ENCODE data around the gene PRKCH. TPM values are rescaled to one million over a fixed set of nuclear protein-coding genes. Genes with fewer than 3 reads are reported as not detected.

PRKCH gene
- total RNA-seq, 2 experiments from 2014 or later, result 0.85 to 2.3 TPM

GRCh38 chr14:61524936-61525292 lies 203.5 kb downstream of the PRKCH start:
- H2AFZ ChIP-seq (ENCODE audit: low read length), result no peak overlapping the region
- no peaks in the 10 kb centered on the region for H3K9me2 ChIP-seq (ENCODE audit: insufficient read depth, low read length)
- H3K27ac ChIP-seq (ENCODE audit: low read depth, low read length, poor library complexity, severe bottlenecking), result no peak overlapping the region
- H3K4me2 ChIP-seq (ENCODE audit: low read length), result no peak overlapping the region
- no TSS peak for BruUV-seq (replicated peaks)
- no peaks in the 10 kb centered on the region for H3K36me3 ChIP-seq (ENCODE audit: insufficient read depth, low read length)
- no peak for TF ChIP-seq CTCF (conservative IDR thresholded peaks at IDR 0.05; ENCODE audit: low read length)
- TF ChIP-seq EZH2phosphoT487 (IDR thresholded peaks at IDR 0.05; ENCODE audit: borderline replicate concordance, low read depth, low read length), result no peak
- peaks cover 4% of the 10 kb centered on the region for H3K4me1 ChIP-seq (ENCODE audit: insufficient read depth, low read length, poor library complexity, severe bottlenecking)
- H4K20me1 ChIP-seq (ENCODE audit: insufficient read depth, low read length), result no peaks in the 10 kb centered on the region
- no peak for DNase-seq (ENCODE audit: low spot score)
- no peak overlapping the region for H3K4me3 ChIP-seq (ENCODE audit: low read depth, low read length, poor library complexity, severe bottlenecking)
- H3K9me3 ChIP-seq (ENCODE audit: low read length), result no peaks in the 10 kb centered on the region
- no peaks in the 10 kb centered on the region for H3K79me2 ChIP-seq (ENCODE audit: insufficient read depth, low read depth, low read length)
- intact Hi-C loops (cut with micrococcal nuclease; ENCODE audit: unreplicated experiment), result no loop called here
- ChIA-PET CTCF (ENCODE audit: unreplicated experiment) (no interaction called here), POLR2A (interaction anchor here (0.7 to 1.4 kb wide), 4 partner anchors 14 to 98 kb away, joined by 3 read pairs; no protein-coding TSS in a partner anchor)

GRCh38 chr14:61525293-61526011 lies 204.1 kb downstream of the PRKCH start:
- Histone ChIP-seq H3K4me1 (ENCODE audit: insufficient read depth, low read length, poor library complexity, severe bottlenecking) (peaks cover 4% of the 10 kb centered on the region), H3K9me3 (ENCODE audit: low read length) (no peaks in the 10 kb centered on the region), H3K36me3 (ENCODE audit: insufficient read depth, low read length) (no peaks in the 10 kb centered on the region), H3K9me2 (ENCODE audit: insufficient read depth, low read length) (no peaks in the 10 kb centered on the region), H3K4me2 (ENCODE audit: low read length) (no peak overlapping the region), H3K27ac (ENCODE audit: low read depth, low read length, poor library complexity, severe bottlenecking) (no peak overlapping the region), H2AFZ (ENCODE audit: low read length) (no peak overlapping the region), H3K4me3 (ENCODE audit: low read depth, low read length, poor library complexity, severe bottlenecking) (no peak overlapping the region), H4K20me1 (ENCODE audit: insufficient read depth, low read length) (no peaks in the 10 kb centered on the region), H3K79me2 (ENCODE audit: insufficient read depth, low read depth, low read length) (no peaks in the 10 kb centered on the region)
- ChIA-PET POLR2A (interaction anchor here (1.1 to 1.4 kb wide), 2 partner anchors 43 to 98 kb away, joined by 3 read pairs; no protein-coding TSS in a partner anchor), CTCF (ENCODE audit: unreplicated experiment) (no interaction called here)
- intact Hi-C loops (cut with micrococcal nuclease; ENCODE audit: unreplicated experiment), result no loop called here
- no peak for DNase-seq (ENCODE audit: low spot score)
- no TSS peak for BruUV-seq (replicated peaks)
- TF ChIP-seq EZH2phosphoT487 (IDR thresholded peaks at IDR 0.05; ENCODE audit: borderline replicate concordance, low read depth, low read length) (no peak), CTCF (conservative IDR thresholded peaks at IDR 0.05; ENCODE audit: low read length) (no peak)
